A549 (cell line): ENCODE measurements around the gene C5. TPM values are rescaled to one million over a fixed set of nuclear protein-coding genes. Genes with fewer than 3 reads are reported as not detected.
"Not testable (repeated sequence)": the region's sequence is repeated elsewhere in the genome, so short reads cannot be mapped to it uniquely, and the experiment has no call there.

Experiments used
- ATAC-seq, 2 experiments: fragments of 200-7000 bp in 1 of 2; fragments of >200 bp in 1 of 2; cut with Nextera tagmentation in 1 of 2; cut with Tn5 transposase in 1 of 2; 3 replicates each; pipeline versions ENCODE4 v1.8.0 to v1.9.1; 2018 to 2020; ENCODE audit warnings: mild to moderate bottlenecking in 1 of 2, moderate library complexity in 1 of 2
- CTCF ChIA-PET: fragments of 300-600 bp; sonication (Branson Sonifier 250); formaldehyde crosslinking; extraction: SDS; loops from one replicate; lab custom pipeline; 2021; ENCODE audit warnings: antibody characterized with exemption, inconsistent platforms; lab: Yijun Ruan, JAX
- POLR2A ChIA-PET: fragments of 350-600 bp; formaldehyde crosslinking; extraction: SDS; loops from one replicate; lab custom pipeline; 2021; ENCODE audit warnings: antibody characterized with exemption, inconsistent platforms; lab: Yijun Ruan, JAX
- DNase-seq, 2 experiments: peaks; one replicate each; pipeline versions ENCODE4 v3.0.0 to v3.0.0-alpha.2; 2011 to 2016; ENCODE audit warnings: low read depth in 1 of 2, low spot score in 1 of 2
- FAIRE-seq: peaks from 2 replicates; lab custom pipeline; 2011; peaks lifted over from hg19 to GRCh38; lab: Jason Lieb, UNC
- H3K27ac ChIP-seq, 2 experiments: fragments of >200 bp; sonication (Bioruptor Twin); formaldehyde crosslinking; 3 replicates each; pipeline ENCODE4 v1.5.1; 2016 to 2017
- H3K4me1 ChIP-seq: fragments of >200 bp; sonication (Bioruptor Twin); formaldehyde crosslinking; 3 replicates; pipeline ENCODE4 v1.6.1; 2016
- H3K4me2 ChIP-seq: fragments of >200 bp; sonication (Bioruptor Twin); formaldehyde crosslinking; 3 replicates; pipeline ENCODE4 v1.6.1; 2016
- H3K4me3 ChIP-seq: fragments of >200 bp; sonication (Bioruptor Twin); formaldehyde crosslinking; 3 replicates; pipeline ENCODE4 v1.5.1; 2016
- H3K9me3 ChIP-seq: fragments of >200 bp; sonication (Bioruptor Twin); formaldehyde crosslinking; 3 replicates; pipeline ENCODE4 v1.6.1; 2016
- BHLHE40 ChIP-seq: IDR thresholded peaks from 2 replicates; pipeline ENCODE4 v1.6.1; 2012; ENCODE audit warnings: low read depth, low read length, inconsistent platforms
- CBX8 ChIP-seq: fragments of 200-600 bp; sonication (generic); IDR thresholded peaks from 2 replicates; pipeline ENCODE4 v1.6.1; 2016
- ESRRA ChIP-seq: fragments of 150-350 bp; IDR thresholded peaks from 2 replicates; pipeline ENCODE4 v1.6.1; 2014; ENCODE audit warnings: mild to moderate bottlenecking, low read length, borderline replicate concordance
- FOSB ChIP-seq: fragments of 250-450 bp; sonication (Bioruptor Pico); IDR thresholded peaks from 2 replicates; pipeline ENCODE4 v1.5.0; 2020; ENCODE audit warnings: mild to moderate bottlenecking, moderate library complexity
- FOXS1 ChIP-seq: fragments of 250-450 bp; sonication (Bioruptor Pico); IDR thresholded peaks from 2 replicates; pipeline ENCODE4 v1.5.0; 2020; ENCODE audit warnings: mild to moderate bottlenecking, moderate library complexity
- GATA3 ChIP-seq: IDR thresholded peaks from 2 replicates; pipeline ENCODE4 v1.6.1; 2012; ENCODE audit warnings: borderline replicate concordance
- HDAC2 ChIP-seq: fragments of 200-600 bp; sonication (generic); IDR thresholded peaks from 2 replicates; pipeline ENCODE4 v1.6.1; 2016
- HOXA7 ChIP-seq: fragments of 250-450 bp; sonication (Bioruptor Pico); IDR thresholded peaks from 2 replicates; pipeline ENCODE4 v1.5.0; 2020; ENCODE audit warnings: mild to moderate bottlenecking, moderate library complexity
- HOXB13 ChIP-seq: fragments of 250-450 bp; sonication (Bioruptor Pico); IDR thresholded peaks from 2 replicates; pipeline ENCODE4 v1.5.0; 2020; ENCODE audit warnings: low read depth, mild to moderate bottlenecking, moderate library complexity
- KDM1A ChIP-seq: fragments of 200-600 bp; sonication (generic); IDR thresholded peaks from 2 replicates; pipeline ENCODE4 v1.6.1; 2016; ENCODE audit warnings: low read depth, mild to moderate bottlenecking
- NPAS2 ChIP-seq: fragments of 250-450 bp; sonication (Bioruptor Pico); IDR thresholded peaks from 2 replicates; pipeline ENCODE4 v1.8.0; 2022; ENCODE audit warnings: mild to moderate bottlenecking, moderate library complexity, borderline replicate concordance
- PHF8 ChIP-seq: fragments of 200-600 bp; sonication (generic); IDR thresholded peaks from 2 replicates; pipeline ENCODE4 v1.6.1; 2016; ENCODE audit warnings: low read depth, mild to moderate bottlenecking, antibody characterized with exemption, moderate library complexity, borderline replicate concordance
- POLR2A ChIP-seq: IDR thresholded peaks from 2 replicates; pipeline ENCODE4 v1.6.1; 2012; ENCODE audit warnings: mild to moderate bottlenecking, low read length
- RCOR1 ChIP-seq: fragments of 150-350 bp; IDR thresholded peaks from 2 replicates; pipeline ENCODE4 v1.6.1; 2014; ENCODE audit warnings: antibody characterized with exemption, low read length, low read depth
- TFCP2L1 ChIP-seq: fragments of 250-450 bp; sonication (Bioruptor Pico); IDR thresholded peaks from 2 replicates; pipeline ENCODE4 v1.5.0; 2021; ENCODE audit warnings: mild to moderate bottlenecking
- TP53 ChIP-seq: fragments of 250-450 bp; sonication (Bioruptor Pico); IDR thresholded peaks from 2 replicates; pipeline ENCODE4 v1.5.0; 2021; ENCODE audit warnings: mild to moderate bottlenecking, moderate library complexity
- ZC3H11A ChIP-seq: fragments of 450-650 bp; IDR thresholded peaks from 2 replicates; pipeline ENCODE4 v1.6.1; 2014; ENCODE audit warnings: antibody characterized with exemption, mild to moderate bottlenecking
- ZSCAN20 ChIP-seq: fragments of 250-450 bp; sonication (Bioruptor Pico); IDR thresholded peaks from 2 replicates; pipeline ENCODE4 v1.8.0; 2022; ENCODE audit warnings: mild to moderate bottlenecking, moderate library complexity
- WGBS: methylation state at CpG from one replicate; pipeline ENCODE4 v1.1.6; 2017; ENCODE audit errors: missing lambda C conversion rate; 5-methylcytosine and 5-hydroxymethylcytosine counted together
- polyA plus RNA-seq, 4 experiments: library from polyadenylated mRNA; depleted of rRNA in 3 of 4; stranded (reverse); fragments of >200 nt; fragmentation: RNase III in 1 of 4; extraction: RNeasy Plus Mini Kit Qiagen cat#74134 plus additional on column Dnase treatment in 1 of 4; gene quantifications; 2 replicates in 3 of 4; 3 replicates in 1 of 4; pipeline ENCODE4 v1.2.3, GENCODE V29; 2011 to 2017
- TF ChIP-seq, protein P1 (sequence below): fragments of >200 bp; sonication (Bioruptor Twin); formaldehyde crosslinking; IDR thresholded peaks from 3 replicates; pipeline ENCODE4 v1.6.1; 2016
- TF ChIP-seq, protein P2 (sequence below): fragments of 200-600 bp; sonication (generic); IDR thresholded peaks from 2 replicates; pipeline ENCODE4 v1.6.1; 2016; ENCODE audit warnings: antibody characterized with exemption, mild to moderate bottlenecking, moderate library complexity
- TF ChIP-seq, protein P3 (sequence below): fragments of >200 bp; sonication (Bioruptor Twin); formaldehyde crosslinking; IDR thresholded peaks from 2 replicates; pipeline ENCODE4 v1.6.1; 2016
- TF ChIP-seq, protein P4 (sequence below): IDR thresholded peaks from 2 replicates; pipeline ENCODE4 v1.6.1; 2012; ENCODE audit warnings: low read depth, borderline replicate concordance
- TF ChIP-seq, protein P5 (sequence below): fragments of 150-350 bp; IDR thresholded peaks from 2 replicates; pipeline ENCODE4 v1.6.1; 2014; ENCODE audit warnings: low read depth, mild to moderate bottlenecking, low read length

Gene C5
- polyA plus RNA-seq, 2 of the 4 experiments (the other 2 are of a cell fraction), result 17.1 to 115 TPM

DNA sequence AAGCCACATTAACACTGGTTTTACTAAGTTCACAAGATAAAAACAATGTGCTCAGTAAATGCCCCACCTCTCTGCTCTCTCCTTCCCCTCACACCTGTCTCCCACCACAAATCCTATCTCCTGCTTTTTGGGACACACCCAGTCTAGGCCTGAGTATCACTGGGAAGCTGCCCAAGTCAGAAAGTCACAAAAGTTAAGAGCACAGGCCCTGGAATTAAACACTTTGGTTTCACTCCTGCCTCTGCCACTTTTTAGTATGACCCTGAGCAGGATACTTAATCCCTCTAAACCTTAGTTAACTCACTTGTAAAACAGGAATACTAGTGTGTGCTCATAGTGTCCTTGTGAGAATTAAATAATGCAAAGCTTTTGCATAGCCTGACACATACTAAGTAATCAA is 11.3 kb downstream of the C5 start:
- POLR2A ChIA-PET, result no interaction called here
- FAIRE-seq, result no peak
- no peak for ATAC-seq
- H3K4me3 ChIP-seq, result no peak overlapping the region
- no peak for DNase-seq
- CTCF ChIA-PET, result interaction anchor here (0.6 to 1.5 kb wide), 5 partner anchors 9 to 81 kb away, joined by 3 to 4 read pairs (median 3); no protein-coding TSS in a partner anchor
- TF ChIP-seq CBX8 (no peak), NPAS2 (CRISPR knock-in tag) (no peak), PHF8 (no peak), POLR2A (no peak), GATA3 (no peak), BHLHE40 (no peak), KDM1A (no peak), HOXB13 (no peak), RCOR1 (no peak), ESRRA (no peak), TFCP2L1 (CRISPR knock-in tag) (no peak), HDAC2 (no peak), HOXA7 (CRISPR knock-in tag) (no peak), TP53 (no peak), FOXS1 (CRISPR knock-in tag) (no peak), FOSB (CRISPR knock-in tag) (no peak)
- TF ChIP-seq, protein P1, sequence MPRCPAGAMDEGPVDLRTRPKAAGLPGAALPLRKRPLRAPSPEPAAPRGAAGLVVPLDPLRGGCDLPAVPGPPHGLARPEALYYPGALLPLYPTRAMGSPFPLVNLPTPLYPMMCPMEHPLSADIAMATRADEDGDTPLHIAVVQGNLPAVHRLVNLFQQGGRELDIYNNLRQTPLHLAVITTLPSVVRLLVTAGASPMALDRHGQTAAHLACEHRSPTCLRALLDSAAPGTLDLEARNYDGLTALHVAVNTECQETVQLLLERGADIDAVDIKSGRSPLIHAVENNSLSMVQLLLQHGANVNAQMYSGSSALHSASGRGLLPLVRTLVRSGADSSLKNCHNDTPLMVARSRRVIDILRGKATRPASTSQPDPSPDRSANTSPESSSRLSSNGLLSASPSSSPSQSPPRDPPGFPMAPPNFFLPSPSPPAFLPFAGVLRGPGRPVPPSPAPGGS, result no peak
- TF ChIP-seq, protein P2, sequence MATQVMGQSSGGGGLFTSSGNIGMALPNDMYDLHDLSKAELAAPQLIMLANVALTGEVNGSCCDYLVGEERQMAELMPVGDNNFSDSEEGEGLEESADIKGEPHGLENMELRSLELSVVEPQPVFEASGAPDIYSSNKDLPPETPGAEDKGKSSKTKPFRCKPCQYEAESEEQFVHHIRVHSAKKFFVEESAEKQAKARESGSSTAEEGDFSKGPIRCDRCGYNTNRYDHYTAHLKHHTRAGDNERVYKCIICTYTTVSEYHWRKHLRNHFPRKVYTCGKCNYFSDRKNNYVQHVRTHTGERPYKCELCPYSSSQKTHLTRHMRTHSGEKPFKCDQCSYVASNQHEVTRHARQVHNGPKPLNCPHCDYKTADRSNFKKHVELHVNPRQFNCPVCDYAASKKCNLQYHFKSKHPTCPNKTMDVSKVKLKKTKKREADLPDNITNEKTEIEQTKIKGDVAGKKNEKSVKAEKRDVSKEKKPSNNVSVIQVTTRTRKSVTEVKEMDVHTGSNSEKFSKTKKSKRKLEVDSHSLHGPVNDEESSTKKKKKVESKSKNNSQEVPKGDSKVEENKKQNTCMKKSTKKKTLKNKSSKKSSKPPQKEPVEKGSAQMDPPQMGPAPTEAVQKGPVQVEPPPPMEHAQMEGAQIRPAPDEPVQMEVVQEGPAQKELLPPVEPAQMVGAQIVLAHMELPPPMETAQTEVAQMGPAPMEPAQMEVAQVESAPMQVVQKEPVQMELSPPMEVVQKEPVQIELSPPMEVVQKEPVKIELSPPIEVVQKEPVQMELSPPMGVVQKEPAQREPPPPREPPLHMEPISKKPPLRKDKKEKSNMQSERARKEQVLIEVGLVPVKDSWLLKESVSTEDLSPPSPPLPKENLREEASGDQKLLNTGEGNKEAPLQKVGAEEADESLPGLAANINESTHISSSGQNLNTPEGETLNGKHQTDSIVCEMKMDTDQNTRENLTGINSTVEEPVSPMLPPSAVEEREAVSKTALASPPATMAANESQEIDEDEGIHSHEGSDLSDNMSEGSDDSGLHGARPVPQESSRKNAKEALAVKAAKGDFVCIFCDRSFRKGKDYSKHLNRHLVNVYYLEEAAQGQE, result no peak
- TF ChIP-seq, protein P3, sequence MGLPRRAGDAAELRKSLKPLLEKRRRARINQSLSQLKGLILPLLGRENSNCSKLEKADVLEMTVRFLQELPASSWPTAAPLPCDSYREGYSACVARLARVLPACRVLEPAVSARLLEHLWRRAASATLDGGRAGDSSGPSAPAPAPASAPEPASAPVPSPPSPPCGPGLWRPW, result no peak
- TF ChIP-seq, protein P4, sequence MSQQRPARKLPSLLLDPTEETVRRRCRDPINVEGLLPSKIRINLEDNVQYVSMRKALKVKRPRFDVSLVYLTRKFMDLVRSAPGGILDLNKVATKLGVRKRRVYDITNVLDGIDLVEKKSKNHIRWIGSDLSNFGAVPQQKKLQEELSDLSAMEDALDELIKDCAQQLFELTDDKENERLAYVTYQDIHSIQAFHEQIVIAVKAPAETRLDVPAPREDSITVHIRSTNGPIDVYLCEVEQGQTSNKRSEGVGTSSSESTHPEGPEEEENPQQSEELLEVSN, result no peak
- TF ChIP-seq, all 56 proteins: peak for 0
- no peak overlapping the region for H3K4me2 ChIP-seq
- peaks cover 16% of the 10 kb centered on the region for H3K4me1 ChIP-seq
- H3K27ac ChIP-seq, result no peak overlapping the region
- no peaks in the 10 kb centered on the region for H3K9me3 ChIP-seq

DNA sequence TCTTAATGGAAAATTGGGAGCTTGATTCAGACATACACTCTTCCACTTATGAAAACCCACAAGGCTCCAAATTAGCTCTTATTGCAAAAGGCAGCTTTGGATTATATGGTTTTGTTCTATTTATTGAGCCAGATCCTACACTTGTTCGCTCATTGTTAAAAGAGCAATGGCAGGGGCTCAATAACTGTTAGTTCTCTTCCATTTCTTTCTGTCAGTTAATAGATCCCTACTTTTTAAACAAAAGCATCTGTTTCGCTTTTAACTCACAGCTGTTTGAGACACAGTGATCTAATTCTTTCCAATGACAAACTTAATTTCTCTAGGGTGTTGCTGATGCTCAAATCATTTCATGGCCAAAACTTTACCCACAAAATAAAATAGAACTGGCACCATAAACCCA is 11.7 kb downstream of the C5 start:
- FAIRE-seq (no peak), DNase-seq (no peak)
- POLR2A ChIA-PET, result no interaction called here

DNA sequence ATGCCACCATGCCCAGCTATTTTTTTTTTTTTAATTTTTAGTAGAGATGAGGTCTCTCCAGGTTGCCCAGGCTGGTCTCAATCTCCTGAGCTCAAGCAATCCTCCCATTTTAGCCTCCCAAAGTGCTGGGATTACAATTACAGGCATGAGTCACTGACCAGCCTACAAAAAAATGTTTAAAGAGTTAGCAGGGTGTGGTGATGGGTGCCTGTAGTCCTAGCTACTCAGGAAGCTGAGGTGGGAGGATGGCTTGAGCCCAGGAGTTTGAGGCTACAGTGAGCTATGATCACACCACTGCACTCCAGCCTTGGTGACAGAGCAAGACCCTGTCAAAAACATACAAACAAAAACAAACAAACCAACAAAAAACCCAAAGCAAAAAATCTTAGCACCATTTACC is 14.4 kb downstream of the C5 start:
- CTCF ChIA-PET, result interaction anchor here (0.8 to 2.1 kb wide), 5 partner anchors 15 to 365 kb away, joined by 3 to 11 read pairs (median 5); partner anchors contain the start of gene C5
- H3K4me3 ChIP-seq, FAIRE-seq, POLR2A ChIA-PET, H3K9me3 ChIP-seq, DNase-seq: not testable (repeated sequence)
- H3K27ac ChIP-seq, result peak overlapping the region in 1 of 2 experiments; percentile 64; a peak in 2 of 6 replicates
- ATAC-seq, result peak in 1 of 2 experiments; percentile 48; a peak in 2 of 6 replicates
- peaks cover 16% of the 10 kb centered on the region for H3K4me1 ChIP-seq
- peak overlapping the region; percentile 9; the same call in 2 of the 3 replicates for H3K4me2 ChIP-seq

More for the DNA sequence above, 11.7 kb downstream of the C5 start:
- CTCF ChIA-PET, result interaction anchor here (0.6 to 1.2 kb wide), 4 partner anchors 9 to 80 kb away, joined by 3 to 4 read pairs (median 3); no protein-coding TSS in a partner anchor
- Histone ChIP-seq H3K4me3 (no peak overlapping the region), H3K4me1 (peaks cover 16% of the 10 kb centered on the region), H3K4me2 (no peak overlapping the region), H3K9me3 (no peaks in the 10 kb centered on the region), H3K27ac (no peak overlapping the region)
- 95% methylated on average over 2 of the region's 2 CpGs for WGBS
- TF ChIP-seq ZC3H11A (no peak), POLR2A (no peak), ZSCAN20 (no peak)
- TF ChIP-seq, protein P5, sequence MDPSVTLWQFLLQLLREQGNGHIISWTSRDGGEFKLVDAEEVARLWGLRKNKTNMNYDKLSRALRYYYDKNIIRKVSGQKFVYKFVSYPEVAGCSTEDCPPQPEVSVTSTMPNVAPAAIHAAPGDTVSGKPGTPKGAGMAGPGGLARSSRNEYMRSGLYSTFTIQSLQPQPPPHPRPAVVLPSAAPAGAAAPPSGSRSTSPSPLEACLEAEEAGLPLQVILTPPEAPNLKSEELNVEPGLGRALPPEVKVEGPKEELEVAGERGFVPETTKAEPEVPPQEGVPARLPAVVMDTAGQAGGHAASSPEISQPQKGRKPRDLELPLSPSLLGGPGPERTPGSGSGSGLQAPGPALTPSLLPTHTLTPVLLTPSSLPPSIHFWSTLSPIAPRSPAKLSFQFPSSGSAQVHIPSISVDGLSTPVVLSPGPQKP, result no peak
- TF ChIP-seq, protein P1, result no peak
- no peak for ATAC-seq
